ENCODE results near the gene RNF181.
"Not testable (repeated sequence)": the region's sequence is repeated elsewhere in the genome, so short reads cannot be mapped to it uniquely, and the experiment has no call there.

Gene RNF181

DNA sequence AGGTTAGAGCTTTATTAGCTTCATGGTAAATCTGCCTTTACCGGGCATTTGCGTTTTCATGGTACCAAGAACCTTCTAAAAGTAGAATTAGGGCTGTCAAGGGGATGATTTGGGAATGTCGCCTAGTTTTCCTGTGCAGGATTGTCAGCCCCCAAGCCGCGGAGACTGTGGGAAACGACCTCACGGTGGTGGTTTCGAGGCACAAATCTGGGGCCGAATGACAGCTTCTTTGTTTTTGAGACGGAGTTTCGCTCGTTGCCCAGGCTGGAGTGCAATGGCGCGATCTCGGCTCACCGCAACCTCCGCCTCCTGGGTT is 19.8 kb downstream of the RNF181 start:
- DNase-seq = no peak

DNA sequence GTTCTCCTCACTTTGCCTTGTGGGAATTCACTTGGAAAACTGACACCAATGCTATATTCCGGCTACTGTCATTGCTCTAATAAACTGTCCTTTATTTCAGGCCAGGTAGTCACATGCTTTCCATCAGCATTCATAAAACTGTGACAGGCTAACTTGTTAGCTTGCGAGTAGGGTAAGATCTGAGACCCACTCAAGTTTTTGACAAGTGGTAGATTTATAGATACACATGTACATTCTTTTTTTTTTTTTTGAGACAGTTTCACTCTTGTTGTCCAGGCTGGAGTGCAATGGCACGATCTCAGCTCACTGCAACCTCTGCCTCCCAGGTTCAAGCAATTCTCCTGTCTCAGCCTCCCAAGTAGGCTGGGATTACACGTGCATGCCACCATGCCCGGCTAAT is 22.2 kb downstream of the RNF181 start:
- DNase-seq = not testable (repeated sequence)

DNA sequence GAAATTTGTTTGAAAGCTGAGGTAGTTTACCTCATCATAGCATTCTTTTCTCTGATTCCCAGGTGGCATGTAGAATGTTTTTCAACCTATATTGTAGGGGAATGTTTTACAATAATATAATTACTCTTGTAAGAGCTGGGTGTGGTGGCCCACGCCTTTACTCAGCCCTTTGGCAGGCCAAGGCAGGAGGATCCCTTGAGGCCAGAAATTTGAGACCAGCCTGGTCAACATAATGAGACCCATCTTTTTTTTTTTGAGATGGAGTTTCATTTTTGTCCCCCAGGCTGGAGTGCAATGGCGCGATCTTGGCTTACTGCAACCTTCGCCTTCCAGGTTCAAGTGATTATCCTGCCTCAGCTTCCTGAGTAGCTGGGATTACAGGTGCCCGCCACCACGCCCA is 24.1 kb downstream of the RNF181 start:
- DNase-seq = no peak

DNA sequence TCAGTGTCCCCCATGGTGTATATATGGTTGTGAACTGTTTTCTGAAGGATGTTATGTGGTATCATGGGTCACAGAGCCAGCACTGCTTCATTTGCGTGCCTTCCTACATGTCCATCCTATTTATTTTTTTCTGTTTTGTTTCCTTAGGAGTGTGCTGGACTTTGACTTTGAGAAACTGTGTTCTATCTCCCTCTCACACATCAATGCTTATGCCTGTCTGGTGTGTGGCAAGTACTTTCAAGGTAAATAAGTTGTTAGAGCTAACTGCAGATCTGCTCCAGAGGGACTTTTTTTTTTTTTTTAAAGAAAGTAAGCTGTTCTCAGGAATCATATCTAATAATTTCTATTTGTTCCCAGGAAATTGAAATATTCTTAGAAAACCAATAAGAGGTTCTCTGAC is 25.8 kb downstream of the RNF181 start:
- no peak for DNase-seq

DNA sequence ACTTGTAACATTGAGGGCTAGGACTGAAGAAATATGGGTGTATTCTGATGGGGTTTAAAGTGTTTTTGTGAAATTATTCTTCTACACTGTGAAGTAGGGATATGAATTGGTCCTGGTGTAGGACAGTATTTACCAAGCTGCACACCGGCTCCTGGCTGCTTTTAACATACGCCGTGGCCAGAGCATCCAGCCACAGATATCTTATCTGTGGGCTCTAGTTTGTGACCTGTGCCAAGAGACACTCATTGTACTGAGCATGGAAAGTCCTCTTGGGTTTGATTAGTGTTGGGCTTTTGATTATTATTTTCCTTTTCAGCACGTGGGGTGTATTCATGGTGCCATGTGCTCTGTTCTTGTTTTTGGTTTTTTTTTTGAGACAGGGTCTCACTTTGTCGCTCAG is 28.4 kb downstream of the RNF181 start:
- DNase-seq = no peak

DNA sequence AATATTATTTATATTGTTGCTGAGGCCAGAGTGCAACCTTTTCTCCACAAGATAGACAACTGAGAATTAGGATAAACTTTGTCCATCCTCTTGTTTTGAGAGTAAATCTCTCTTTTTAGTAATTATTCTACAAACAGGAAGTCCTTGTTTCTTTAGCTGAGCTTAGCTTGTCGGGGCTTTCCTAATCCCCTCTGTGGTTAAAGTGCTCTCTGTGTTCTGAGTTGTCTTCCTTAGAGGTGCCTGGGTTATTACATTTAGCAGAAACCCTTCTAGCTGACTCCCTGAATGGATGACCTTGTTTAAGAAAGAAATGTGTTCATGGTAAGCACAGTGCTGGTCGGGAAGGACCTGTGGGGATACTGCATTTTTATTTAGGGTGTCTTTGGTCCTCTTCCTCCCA is 33.1 kb downstream of the RNF181 start:
- no peak for DNase-seq

DNA sequence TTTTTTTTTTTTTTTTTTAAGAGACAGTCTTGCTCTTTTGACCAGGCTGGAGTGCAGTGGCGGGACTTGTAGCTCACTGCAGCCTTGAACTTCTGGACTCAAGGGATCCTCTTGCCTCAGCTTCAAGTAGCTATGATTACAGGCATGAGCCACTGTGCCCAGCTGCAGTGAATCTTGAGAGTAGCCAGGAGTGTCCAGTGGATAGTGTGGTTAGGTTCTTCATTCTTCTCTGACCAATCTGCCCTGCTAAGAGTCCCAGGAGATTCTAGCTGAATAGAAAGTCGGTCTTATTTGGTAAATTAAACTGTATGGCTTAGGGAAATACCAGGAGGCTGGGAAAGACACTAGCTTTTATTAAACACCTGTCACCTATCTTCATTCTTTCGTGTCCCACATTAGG is 35.8 kb downstream of the RNF181 start:
- no peak for DNase-seq

DNA sequence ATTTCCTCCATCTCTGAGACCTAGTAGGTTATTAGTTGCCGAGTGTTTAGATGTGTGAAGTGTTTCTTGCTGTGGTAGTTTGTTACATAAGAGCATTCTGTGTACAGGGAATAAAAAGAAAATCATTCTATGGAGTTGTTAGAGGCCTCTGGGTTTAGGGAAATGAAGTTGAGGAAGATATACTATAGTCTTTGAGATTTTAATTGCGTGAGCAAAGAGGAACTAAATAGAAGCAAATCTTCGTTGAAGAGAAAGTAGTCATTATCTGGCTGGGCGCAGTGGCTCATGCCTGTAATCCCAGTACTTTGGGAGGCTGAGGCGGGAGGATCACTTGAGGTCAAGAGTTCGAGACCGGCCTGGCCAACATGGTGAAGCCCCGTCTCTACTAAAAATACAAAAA is 39.5 kb downstream of the RNF181 start:
- no peak for DNase-seq

DNA sequence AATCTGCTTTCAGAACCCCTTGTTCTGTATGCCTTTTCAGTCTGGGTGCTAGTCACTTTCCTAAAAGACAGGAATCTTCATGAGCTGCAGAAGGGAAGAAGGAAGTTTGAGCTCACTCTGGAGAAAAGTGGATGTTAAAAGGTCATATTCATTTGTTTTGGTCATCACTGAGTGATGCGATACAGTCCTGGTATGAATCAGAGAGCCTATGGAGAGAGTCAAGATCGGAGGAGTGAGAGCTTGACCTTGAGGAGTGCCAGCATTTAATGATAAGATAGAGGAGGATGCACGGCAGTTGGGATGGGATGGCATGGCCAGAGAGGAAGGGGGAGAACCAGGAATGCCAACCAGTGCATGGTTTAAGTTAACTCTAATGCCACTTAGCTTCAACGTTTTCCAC is 40.1 kb downstream of the RNF181 start:
- no peak for DNase-seq

DNA sequence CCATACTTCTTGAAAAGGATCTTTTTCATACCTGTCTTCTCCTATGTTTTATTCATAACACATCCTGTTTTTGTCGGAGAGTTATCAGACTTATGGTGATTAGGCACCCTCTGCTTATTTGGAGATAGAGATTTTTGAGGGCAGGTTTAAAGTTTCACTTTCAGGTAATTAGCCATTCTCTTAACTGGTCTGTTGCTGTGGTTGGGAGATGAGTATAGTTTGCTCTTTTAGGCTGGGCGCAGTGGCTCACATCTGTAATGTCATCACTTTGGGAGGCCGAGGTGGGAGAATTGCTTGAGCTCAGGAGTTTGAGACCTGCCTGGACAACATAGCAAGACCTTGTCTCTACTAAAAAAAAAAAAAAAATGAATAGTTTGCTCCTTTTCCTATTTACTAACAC is 47.2 kb downstream of the RNF181 start:
- DNase-seq = no peak

DNA sequence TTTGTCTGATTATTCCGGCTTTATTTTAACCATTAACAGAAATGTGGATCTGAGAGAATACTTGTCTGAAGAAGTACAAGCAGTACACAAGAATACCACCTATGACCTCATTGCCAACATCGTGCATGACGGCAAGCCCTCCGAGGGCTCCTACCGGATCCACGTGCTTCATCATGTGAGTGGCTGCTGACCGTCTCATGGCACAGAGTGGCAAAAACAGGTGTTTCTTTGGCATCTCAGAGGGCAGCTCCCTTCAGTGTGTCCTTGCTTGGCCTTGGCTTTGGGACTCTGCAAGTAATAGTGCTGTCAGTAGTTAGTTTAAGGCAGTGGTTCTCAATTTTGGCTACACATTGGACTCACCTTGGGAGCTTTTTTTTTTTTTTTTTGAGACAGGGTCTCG is 49.4 kb downstream of the RNF181 start:
- no peak for DNase-seq

DNA sequence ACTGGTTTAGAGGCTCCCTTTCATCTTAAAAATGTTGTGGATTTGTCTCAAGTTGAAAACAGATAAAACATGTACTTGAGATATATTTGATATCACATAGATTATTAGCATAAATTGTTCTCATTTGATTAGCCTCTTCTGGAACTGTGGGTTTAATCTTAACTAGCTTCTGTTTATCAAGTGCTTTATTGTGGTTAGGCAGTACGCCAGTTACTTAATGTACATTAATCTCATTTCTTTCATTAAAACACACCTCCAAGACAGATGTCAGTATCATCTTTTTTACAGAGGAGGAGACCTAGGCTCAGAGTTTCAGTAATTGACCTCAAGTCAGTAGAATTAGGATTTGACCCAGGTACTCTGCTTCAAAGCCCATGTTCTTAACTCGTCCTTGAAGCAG is 50.6 kb downstream of the RNF181 start:
- DNase-seq = no peak
